K562 (cell line): ENCODE data around the gene LIN9. TPM values are rescaled to one million over a fixed set of nuclear protein-coding genes. Genes with fewer than 3 reads are reported as not detected.
A peak's percentile ranks its signal among the peaks of the same experiment; 100 is the strongest.

Source experiments
- CBFA2T2 ChIP-seq: fragments of 450-650 bp; conservative IDR thresholded peaks from 2 replicates; pipeline ENCODE4 v1.6.1; 2017; ENCODE audit warnings: mild to moderate bottlenecking
- MCM7 ChIP-seq, 2 experiments: fragments of 450-650 bp; IDR thresholded peaks; 2 replicates each; pipeline ENCODE4 v1.6.1; 2016 to 2018
- MTF1 ChIP-seq: fragments of 250-450 bp; sonication (Bioruptor Pico); IDR thresholded peaks from 2 replicates; pipeline ENCODE4 v1.9.0; 2021; ENCODE audit warnings: moderate library complexity, mild to moderate bottlenecking, inconsistent platforms, borderline replicate concordance
- PHF20 ChIP-seq: fragments of 450-650 bp; IDR thresholded peaks from 2 replicates; pipeline ENCODE4 v1.6.1; 2018; ENCODE audit not compliant: partially characterized antibody
- SOX6 ChIP-seq: fragments of 450-650 bp; IDR thresholded peaks from 2 replicates; pipeline ENCODE4 v1.6.1; 2014; ENCODE audit warnings: mild to moderate bottlenecking
- ZNF436 ChIP-seq: fragments of 250-450, 450-650 bp; sonication (Bioruptor Pico); formaldehyde crosslinking; IDR thresholded peaks from 2 replicates; pipeline ENCODE4 v1.7.0; 2020; ENCODE audit warnings: mild to moderate bottlenecking
- ZZZ3 ChIP-seq: fragments of 450-650 bp; IDR thresholded peaks from 2 replicates; pipeline ENCODE4 v1.6.1; 2016; ENCODE audit warnings: antibody characterized with exemption, mild to moderate bottlenecking, moderate library complexity
- polyA plus RNA-seq, 8 experiments: library from polyadenylated mRNA; depleted of rRNA in 4 of 8; stranded (reverse) in 5 of 8; unstranded in 3 of 8; fragments of >200 nt; fragmentation: Nextera tagmentation in 2 of 8; fragmentation: Illumina TruSeq in 1 of 8; extraction: Ambion mirVana in 2 of 8; extraction: Trizol in 1 of 8; gene quantifications; 2 replicates each; pipeline versions ENCODE4 v1.2.1 to v1.2.3, GENCODE V29; 2011 to 2014; ENCODE audit warnings: inconsistent platforms in 1 of 8, missing spikeins in 1 of 8
- total RNA-seq, 7 experiments: library from RNA; depleted of rRNA in 6 of 7; stranded (reverse); fragments of >200 nt in 6 of 7; fragmentation: Illumina TruSeq in 2 of 7; extraction: Trizol in 2 of 7; gene quantifications; 2 replicates each; pipeline versions ENCODE4 v1.2.1 to v1.2.3, GENCODE V29; 2011 to 2021; ENCODE audit warnings: low replicate concordance in 1 of 7
- TF ChIP-seq, protein P1 (sequence below): sonication (generic); formaldehyde crosslinking; IDR thresholded peaks from 2 replicates; pipeline ENCODE4 v1.8.1; 2022; ENCODE audit warnings: missing genetic modification reagents
- TF ChIP-seq, protein P2 (sequence below): fragments of 250-450 bp; sonication (Bioruptor Pico); IDR thresholded peaks from 2 replicates; pipeline ENCODE4 v1.4.0; 2020
- TF ChIP-seq, protein P3 (sequence below): fragments of 250-450 bp; sonication (Bioruptor Pico); IDR thresholded peaks from 2 replicates; pipeline ENCODE4 v1.5.0; 2020; ENCODE audit warnings: mild to moderate bottlenecking, borderline replicate concordance

The LIN9 gene
- total and polyA plus RNA-seq, 9 of the 15 experiments (the other 6 are each of a cell fraction or from before 2014, with no cell fraction given) = 18.8 to 33.0 (median 25.5) TPM

DNA sequence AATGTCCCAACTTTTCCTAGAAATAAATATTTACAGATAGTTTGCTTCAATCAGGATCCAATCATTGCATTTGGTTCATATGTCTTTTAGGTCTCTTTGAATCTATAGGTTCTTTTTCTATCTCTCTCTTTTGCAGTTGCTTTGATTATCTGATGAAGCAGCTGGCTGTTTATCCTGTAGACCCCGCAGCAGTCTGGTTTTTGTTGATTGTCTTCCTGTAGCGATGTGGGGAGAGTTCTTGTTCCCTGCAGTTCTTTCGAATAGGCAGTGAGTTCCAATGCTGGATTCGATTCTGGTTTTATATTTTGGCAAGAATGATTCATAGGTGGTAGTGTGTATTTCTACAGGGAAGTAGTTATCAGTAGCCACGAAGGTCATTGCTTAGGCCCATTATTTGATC is 92.9 kb downstream of the LIN9 start (continued):
- TF ChIP-seq SOX6 (0 out of 2 replicates have a peak, but pooled peaks have one; percentile 18), ZNF436 (CRISPR knock-in tag) (no peak), MTF1 (CRISPR knock-in tag) (no peak), ZZZ3 (no peak), CBFA2T2 (peak; percentile 59), MCM7 (IDR thresholded peaks at IDR 0.05) (no peak), PHF20 (no peak)
- TF ChIP-seq, protein P1, sequence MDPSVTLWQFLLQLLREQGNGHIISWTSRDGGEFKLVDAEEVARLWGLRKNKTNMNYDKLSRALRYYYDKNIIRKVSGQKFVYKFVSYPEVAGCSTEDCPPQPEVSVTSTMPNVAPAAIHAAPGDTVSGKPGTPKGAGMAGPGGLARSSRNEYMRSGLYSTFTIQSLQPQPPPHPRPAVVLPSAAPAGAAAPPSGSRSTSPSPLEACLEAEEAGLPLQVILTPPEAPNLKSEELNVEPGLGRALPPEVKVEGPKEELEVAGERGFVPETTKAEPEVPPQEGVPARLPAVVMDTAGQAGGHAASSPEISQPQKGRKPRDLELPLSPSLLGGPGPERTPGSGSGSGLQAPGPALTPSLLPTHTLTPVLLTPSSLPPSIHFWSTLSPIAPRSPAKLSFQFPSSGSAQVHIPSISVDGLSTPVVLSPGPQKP (CRISPR knock-in tag) = no peak
- TF ChIP-seq, protein P2, sequence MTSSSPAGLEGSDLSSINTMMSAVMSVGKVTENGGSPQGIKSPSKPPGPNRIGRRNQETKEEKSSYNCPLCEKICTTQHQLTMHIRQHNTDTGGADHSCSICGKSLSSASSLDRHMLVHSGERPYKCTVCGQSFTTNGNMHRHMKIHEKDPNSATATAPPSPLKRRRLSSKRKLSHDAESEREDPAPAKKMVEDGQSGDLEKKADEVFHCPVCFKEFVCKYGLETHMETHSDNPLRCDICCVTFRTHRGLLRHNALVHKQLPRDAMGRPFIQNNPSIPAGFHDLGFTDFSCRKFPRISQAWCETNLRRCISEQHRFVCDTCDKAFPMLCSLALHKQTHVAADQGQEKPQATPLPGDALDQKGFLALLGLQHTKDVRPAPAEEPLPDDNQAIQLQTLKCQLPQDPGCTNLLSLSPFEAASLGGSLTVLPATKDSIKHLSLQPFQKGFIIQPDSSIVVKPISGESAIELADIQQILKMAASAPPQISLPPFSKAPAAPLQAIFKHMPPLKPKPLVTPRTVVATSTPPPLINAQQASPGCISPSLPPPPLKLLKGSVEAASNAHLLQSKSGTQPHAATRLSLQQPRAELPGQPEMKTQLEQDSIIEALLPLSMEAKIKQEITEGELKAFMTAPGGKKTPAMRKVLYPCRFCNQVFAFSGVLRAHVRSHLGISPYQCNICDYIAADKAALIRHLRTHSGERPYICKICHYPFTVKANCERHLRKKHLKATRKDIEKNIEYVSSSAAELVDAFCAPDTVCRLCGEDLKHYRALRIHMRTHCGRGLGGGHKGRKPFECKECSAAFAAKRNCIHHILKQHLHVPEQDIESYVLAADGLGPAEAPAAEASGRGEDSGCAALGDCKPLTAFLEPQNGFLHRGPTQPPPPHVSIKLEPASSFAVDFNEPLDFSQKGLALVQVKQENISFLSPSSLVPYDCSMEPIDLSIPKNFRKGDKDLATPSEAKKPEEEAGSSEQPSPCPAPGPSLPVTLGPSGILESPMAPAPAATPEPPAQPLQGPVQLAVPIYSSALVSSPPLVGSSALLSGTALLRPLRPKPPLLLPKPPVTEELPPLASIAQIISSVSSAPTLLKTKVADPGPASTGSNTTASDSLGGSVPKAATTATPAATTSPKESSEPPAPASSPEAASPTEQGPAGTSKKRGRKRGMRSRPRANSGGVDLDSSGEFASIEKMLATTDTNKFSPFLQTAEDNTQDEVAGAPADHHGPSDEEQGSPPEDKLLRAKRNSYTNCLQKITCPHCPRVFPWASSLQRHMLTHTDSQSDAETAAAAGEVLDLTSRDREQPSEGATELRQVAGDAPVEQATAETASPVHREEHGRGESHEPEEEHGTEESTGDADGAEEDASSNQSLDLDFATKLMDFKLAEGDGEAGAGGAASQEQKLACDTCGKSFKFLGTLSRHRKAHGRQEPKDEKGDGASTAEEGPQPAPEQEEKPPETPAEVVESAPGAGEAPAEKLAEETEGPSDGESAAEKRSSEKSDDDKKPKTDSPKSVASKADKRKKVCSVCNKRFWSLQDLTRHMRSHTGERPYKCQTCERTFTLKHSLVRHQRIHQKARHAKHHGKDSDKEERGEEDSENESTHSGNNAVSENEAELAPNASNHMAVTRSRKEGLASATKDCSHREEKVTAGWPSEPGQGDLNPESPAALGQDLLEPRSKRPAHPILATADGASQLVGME (CRISPR knock-in tag) = no peak
- TF ChIP-seq, protein P3, sequence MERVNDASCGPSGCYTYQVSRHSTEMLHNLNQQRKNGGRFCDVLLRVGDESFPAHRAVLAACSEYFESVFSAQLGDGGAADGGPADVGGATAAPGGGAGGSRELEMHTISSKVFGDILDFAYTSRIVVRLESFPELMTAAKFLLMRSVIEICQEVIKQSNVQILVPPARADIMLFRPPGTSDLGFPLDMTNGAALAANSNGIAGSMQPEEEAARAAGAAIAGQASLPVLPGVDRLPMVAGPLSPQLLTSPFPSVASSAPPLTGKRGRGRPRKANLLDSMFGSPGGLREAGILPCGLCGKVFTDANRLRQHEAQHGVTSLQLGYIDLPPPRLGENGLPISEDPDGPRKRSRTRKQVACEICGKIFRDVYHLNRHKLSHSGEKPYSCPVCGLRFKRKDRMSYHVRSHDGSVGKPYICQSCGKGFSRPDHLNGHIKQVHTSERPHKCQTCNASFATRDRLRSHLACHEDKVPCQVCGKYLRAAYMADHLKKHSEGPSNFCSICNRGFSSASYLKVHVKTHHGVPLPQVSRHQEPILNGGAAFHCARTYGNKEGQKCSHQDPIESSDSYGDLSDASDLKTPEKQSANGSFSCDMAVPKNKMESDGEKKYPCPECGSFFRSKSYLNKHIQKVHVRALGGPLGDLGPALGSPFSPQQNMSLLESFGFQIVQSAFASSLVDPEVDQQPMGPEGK (CRISPR knock-in tag) = no peak
